ENCODE data around the gene SFRP5.

The SFRP5 gene

GRCh38 chr10:97779975-97780374 lies 8.2 kb upstream of the SFRP5 start:
- TF ChIP-seq, protein P1, sequence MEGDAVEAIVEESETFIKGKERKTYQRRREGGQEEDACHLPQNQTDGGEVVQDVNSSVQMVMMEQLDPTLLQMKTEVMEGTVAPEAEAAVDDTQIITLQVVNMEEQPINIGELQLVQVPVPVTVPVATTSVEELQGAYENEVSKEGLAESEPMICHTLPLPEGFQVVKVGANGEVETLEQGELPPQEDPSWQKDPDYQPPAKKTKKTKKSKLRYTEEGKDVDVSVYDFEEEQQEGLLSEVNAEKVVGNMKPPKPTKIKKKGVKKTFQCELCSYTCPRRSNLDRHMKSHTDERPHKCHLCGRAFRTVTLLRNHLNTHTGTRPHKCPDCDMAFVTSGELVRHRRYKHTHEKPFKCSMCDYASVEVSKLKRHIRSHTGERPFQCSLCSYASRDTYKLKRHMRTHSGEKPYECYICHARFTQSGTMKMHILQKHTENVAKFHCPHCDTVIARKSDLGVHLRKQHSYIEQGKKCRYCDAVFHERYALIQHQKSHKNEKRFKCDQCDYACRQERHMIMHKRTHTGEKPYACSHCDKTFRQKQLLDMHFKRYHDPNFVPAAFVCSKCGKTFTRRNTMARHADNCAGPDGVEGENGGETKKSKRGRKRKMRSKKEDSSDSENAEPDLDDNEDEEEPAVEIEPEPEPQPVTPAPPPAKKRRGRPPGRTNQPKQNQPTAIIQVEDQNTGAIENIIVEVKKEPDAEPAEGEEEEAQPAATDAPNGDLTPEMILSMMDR (conservative IDR thresholded peaks at IDR 0.05; ENCODE audit: low read length): no peak
- no peak for DNase-seq (ENCODE audit: low read depth)
- no peak overlapping the region for H3K4me3 ChIP-seq (ENCODE audit: low read length)

DNA sequence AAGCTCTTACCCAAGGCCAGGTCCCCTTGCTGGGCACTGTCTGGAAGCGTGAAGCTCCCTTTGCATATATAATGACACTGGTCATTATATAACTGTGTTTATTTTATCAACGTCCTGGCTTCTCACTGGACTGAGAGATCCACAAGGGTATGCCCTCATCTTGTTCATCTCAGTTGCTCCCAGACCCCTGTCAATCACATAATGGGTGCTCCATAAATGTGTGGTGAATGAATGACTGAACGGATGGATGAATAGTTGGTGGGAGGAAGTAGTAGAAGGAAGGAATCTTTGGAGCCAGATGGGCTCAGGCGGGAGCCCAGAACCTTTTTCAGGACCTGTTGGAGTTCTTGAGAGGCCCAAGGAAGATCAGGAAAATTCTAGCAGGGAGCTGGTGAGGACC lies 7.7 kb upstream of the SFRP5 start:
- DNase-seq (ENCODE audit: low read depth): no peak
- H3K4me3 ChIP-seq (ENCODE audit: low read length): no peak overlapping the region
- TF ChIP-seq, protein P1 (conservative IDR thresholded peaks at IDR 0.05; ENCODE audit: low read length): no peak

DNA sequence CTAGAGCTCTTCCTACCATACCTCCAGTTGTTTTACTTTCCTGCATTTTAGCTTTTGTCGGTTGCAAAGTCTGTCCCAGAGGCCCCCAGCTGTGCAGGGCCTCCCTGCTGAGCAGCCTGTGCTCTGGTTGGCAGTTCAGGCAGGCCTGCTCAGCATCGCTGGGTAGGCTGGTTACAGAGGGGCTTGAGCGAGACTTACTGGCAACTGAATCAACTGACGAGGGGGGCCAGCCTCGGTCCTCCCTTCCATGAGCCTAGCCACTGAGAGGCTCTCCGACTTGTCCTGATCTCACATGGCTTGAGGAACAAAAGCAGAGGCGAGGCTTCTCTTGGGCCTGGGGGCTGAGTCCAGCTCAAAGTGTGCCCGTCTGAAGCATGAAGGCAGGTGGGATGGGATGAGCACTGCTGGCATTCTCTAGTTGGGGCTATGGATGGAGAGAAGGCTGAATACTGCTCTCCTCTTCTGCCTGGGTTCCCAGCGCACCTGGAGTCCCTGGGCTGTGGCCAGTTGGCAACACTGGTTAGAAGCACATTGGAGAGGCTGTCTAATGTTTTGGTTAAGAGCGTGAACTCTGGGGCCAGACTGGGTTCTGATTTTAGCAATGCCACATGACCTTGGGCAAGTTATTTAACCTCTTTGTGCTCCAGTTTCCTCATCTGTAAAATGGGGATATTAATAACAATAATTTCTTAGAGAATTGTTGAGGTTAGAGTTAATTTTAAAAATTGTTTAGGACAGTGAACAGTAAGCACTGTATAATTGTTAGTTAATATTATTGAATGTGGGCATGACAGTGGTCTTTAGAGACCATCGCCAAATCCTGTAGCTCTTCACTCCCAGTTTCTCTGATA lies 6.9 kb upstream of the SFRP5 start:
- TF ChIP-seq, protein P1 (conservative IDR thresholded peaks at IDR 0.05; ENCODE audit: low read length): no peak
- no peak for DNase-seq (ENCODE audit: low read depth)
- no peak overlapping the region for H3K4me3 ChIP-seq (ENCODE audit: low read length)

GRCh38 chr10:97777143-97777542 lies 5.3 kb upstream of the SFRP5 start:
- TF ChIP-seq, protein P1 (conservative IDR thresholded peaks at IDR 0.05; ENCODE audit: low read length): no peak
- DNase-seq (ENCODE audit: low read depth): no peak
- H3K4me3 ChIP-seq (ENCODE audit: low read length): no peak overlapping the region

GRCh38 chr10:97774811-97775294 lies 3.1 kb upstream of the SFRP5 start:
- TF ChIP-seq, protein P1 (conservative IDR thresholded peaks at IDR 0.05; ENCODE audit: low read length): no peak
- DNase-seq (ENCODE audit: low read depth): no peak
- H3K4me3 ChIP-seq (ENCODE audit: low read length): no peak overlapping the region

DNA sequence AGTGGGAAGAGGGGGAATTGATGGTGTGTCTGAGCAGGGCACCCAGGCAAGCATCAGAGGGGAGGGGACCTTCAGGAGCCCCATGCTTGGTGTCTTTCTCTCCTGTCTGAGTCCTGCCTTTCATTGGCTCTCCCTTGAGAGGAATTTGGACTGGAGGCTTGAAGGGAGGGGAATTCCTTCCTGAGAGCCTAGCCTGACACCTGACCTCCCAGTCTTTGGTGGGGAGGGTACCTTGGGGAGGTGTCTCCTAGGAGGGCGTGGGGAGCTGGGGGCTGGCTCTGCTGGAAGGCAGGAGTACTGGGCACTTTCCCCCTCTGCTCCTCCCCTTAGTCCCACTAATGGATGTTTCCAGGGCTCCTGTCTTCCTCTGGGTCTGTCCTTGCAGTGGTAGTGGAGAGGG lies 1.3 kb upstream of the SFRP5 start:
- no peak overlapping the region for H3K4me3 ChIP-seq (ENCODE audit: low read length)
- TF ChIP-seq, protein P1 (conservative IDR thresholded peaks at IDR 0.05; ENCODE audit: low read length): no peak
- no peak for DNase-seq (ENCODE audit: low read depth)

Measured in AG10803 (cell line).